Neural cell (in vitro differentiated cells): Measurements from ENCODE around the gene SHTN1. TPM values are rescaled to one million over a fixed set of nuclear protein-coding genes. Genes with fewer than 3 reads are reported as not detected.

Experiments used
- H2AFZ ChIP-seq: fragments of 200-600, 300-800 bp; sonication (generic), shearing (Covaris generic); 2 replicates; pipeline ENCODE4 v1.6.0; 2014; ENCODE audit warnings: low read depth, mild to moderate bottlenecking, antibody characterized with exemption, low read length, moderate library complexity
- H3F3A ChIP-seq: fragments of 200-600 bp; shearing (Covaris generic); 2 replicates; pipeline ENCODE4 v1.6.1; 2016; ENCODE audit warnings: mild to moderate bottlenecking, moderate library complexity, mixed read lengths, antibody characterized with exemption, low read length; ENCODE audit not compliant: insufficient read depth, poor library complexity, severe bottlenecking
- H3K27ac ChIP-seq: fragments of 200-600, 300-800 bp; sonication (generic), shearing (Covaris generic); 2 replicates; pipeline ENCODE4 v1.5.1; 2014; ENCODE audit warnings: mild to moderate bottlenecking, low read length, moderate library complexity
- H3K27me3 ChIP-seq: fragments of 300-800, 200-600 bp; sonication (generic), shearing (Covaris generic); 2 replicates; pipeline ENCODE4 v1.6.0; 2014; ENCODE audit warnings: mild to moderate bottlenecking, low read depth, low read length, moderate library complexity; ENCODE audit not compliant: insufficient read depth
- H3K36me3 ChIP-seq: fragments of 300-800, 200-600 bp; sonication (generic), shearing (Covaris generic); 2 replicates; pipeline ENCODE4 v1.5.1; 2014; ENCODE audit warnings: mild to moderate bottlenecking, antibody characterized with exemption, low read length, moderate library complexity; ENCODE audit not compliant: insufficient read depth
- H3K4me2 ChIP-seq: fragments of 300-800, 200-600 bp; sonication (generic), shearing (Covaris generic); 2 replicates; pipeline ENCODE4 v1.6.0; 2014; ENCODE audit warnings: mild to moderate bottlenecking, low read length
- H3K4me3 ChIP-seq: fragments of 300-800, 200-600 bp; sonication (generic), shearing (Covaris generic); 2 replicates; pipeline ENCODE4 v1.5.1; 2014; ENCODE audit warnings: mild to moderate bottlenecking, low read length, moderate library complexity
- H3K79me2 ChIP-seq: fragments of 200-600 bp; shearing (Covaris generic); replicated peaks from 2 replicates; pipeline ENCODE4 v1.6.0; 2014; ENCODE audit warnings: mild to moderate bottlenecking, low read length, moderate library complexity; ENCODE audit not compliant: insufficient read depth
- H3K9ac ChIP-seq: fragments of 300-800, 200-600 bp; sonication (generic), shearing (Covaris generic); 2 replicates; pipeline ENCODE4 v1.6.1; 2016; ENCODE audit warnings: mild to moderate bottlenecking, low read length, mixed read lengths
- H3K9me2 ChIP-seq: fragments of 200-600 bp; shearing (Covaris generic); 2 replicates; pipeline ENCODE4 v1.6.1; 2016; ENCODE audit warnings: mild to moderate bottlenecking, low read length, mixed read lengths; ENCODE audit not compliant: insufficient read depth
- H3K9me3 ChIP-seq: fragments of 200-600, 300-800 bp; sonication (generic), shearing (Covaris generic); 2 replicates; pipeline ENCODE4 v1.6.1; 2016; ENCODE audit warnings: mild to moderate bottlenecking, mixed run types, low read length, moderate library complexity, mixed read lengths
- H4K20me1 ChIP-seq: fragments of 200-600 bp; shearing (Covaris generic); 2 replicates; pipeline ENCODE4 v1.6.1; 2016; ENCODE audit warnings: mild to moderate bottlenecking, mixed run types; ENCODE audit not compliant: insufficient read depth
- EP300 ChIP-seq: fragments of 450-650 bp; conservative IDR thresholded peaks from 2 replicates; pipeline ENCODE4 v1.6.1; 2014; ENCODE audit warnings: antibody characterized with exemption, mild to moderate bottlenecking, moderate library complexity; ENCODE audit not compliant: poor library complexity, severe bottlenecking
- EZH2 ChIP-seq: fragments of 200-600, 300-800 bp; shearing (Covaris generic), sonication (generic); IDR thresholded peaks from 2 replicates; pipeline ENCODE4 v1.6.1; 2014; ENCODE audit warnings: antibody characterized with exemption, low read length, borderline replicate concordance, mild to moderate bottlenecking; ENCODE audit not compliant: insufficient read depth, poor library complexity, severe bottlenecking
- MXI1 ChIP-seq: fragments of 450-650 bp; conservative IDR thresholded peaks from 2 replicates; pipeline ENCODE4 v1.6.1; 2014; ENCODE audit warnings: antibody characterized with exemption, mild to moderate bottlenecking; ENCODE audit not compliant: poor library complexity, severe bottlenecking
- POLR2AphosphoS5 ChIP-seq: IDR thresholded peaks from 2 replicates; pipeline ENCODE4 v1.6.1; 2012
- RAD21 ChIP-seq: fragments of 450-650 bp; conservative IDR thresholded peaks from 2 replicates; pipeline ENCODE4 v1.6.1; 2014; ENCODE audit warnings: antibody characterized with exemption, mild to moderate bottlenecking, moderate library complexity
- SMC3 ChIP-seq: fragments of 450-650 bp; conservative IDR thresholded peaks from 2 replicates; pipeline ENCODE4 v1.6.1; 2014; ENCODE audit warnings: antibody characterized with exemption, mild to moderate bottlenecking, moderate library complexity; ENCODE audit not compliant: poor library complexity
- polyA plus RNA-seq: library from polyadenylated mRNA; depleted of rRNA; stranded (reverse); fragments of >200 nt; gene quantifications from 2 replicates; pipeline ENCODE4 v1.2.3, GENCODE V29; 2014
- TF ChIP-seq, protein P1 (sequence below): fragments of 450-650 bp; IDR thresholded peaks from 2 replicates; pipeline ENCODE4 v1.5.1; 2014; ENCODE audit warnings: antibody characterized with exemption, mild to moderate bottlenecking, moderate library complexity; ENCODE audit not compliant: poor library complexity, severe bottlenecking
- TF ChIP-seq, protein P2 (sequence below): IDR thresholded peaks from 2 replicates; pipeline ENCODE4 v1.6.1; 2012; ENCODE audit warnings: borderline replicate concordance

SHTN1 gene
- polyA plus RNA-seq, 1 donor from 2014 or later, result 55.8 TPM

DNA sequence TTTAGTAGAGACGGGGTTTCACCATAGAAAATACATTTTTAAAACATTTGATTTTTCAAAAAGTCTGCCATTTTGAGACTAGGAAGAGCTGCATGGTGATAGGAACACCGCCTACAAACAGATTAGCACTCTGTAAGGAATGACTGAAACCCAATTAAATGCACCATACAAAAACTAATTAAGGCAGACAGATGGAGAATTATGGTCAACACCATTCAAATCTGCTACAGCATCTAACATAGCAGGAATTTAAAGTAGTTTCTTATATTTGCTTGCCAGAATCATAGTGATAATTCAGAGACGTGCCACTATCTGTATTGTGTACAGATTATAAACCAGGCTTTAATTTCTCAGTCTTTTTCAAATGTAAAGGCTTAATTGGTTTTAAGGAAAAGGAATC lies 87.5 kb downstream of the SHTN1 start:
- Histone ChIP-seq H3K79me2 (no peaks in the 10 kb centered on the region), H3K9ac (no peak overlapping the region), H3K9me3 (no peaks in the 10 kb centered on the region), H3F3A (no peaks in the 10 kb centered on the region), H3K36me3 (peaks cover 11% of the 10 kb centered on the region), H3K4me3 (no peak overlapping the region), H3K27me3 (no peaks in the 10 kb centered on the region), H4K20me1 (no peaks in the 10 kb centered on the region), H3K9me2 (no peaks in the 10 kb centered on the region), H3K27ac (no peak overlapping the region), H2AFZ (no peak overlapping the region), H3K4me2 (no peak overlapping the region)
- TF ChIP-seq EP300, result no peak
- TF ChIP-seq EZH2, result no peak
- TF ChIP-seq, protein P1, sequence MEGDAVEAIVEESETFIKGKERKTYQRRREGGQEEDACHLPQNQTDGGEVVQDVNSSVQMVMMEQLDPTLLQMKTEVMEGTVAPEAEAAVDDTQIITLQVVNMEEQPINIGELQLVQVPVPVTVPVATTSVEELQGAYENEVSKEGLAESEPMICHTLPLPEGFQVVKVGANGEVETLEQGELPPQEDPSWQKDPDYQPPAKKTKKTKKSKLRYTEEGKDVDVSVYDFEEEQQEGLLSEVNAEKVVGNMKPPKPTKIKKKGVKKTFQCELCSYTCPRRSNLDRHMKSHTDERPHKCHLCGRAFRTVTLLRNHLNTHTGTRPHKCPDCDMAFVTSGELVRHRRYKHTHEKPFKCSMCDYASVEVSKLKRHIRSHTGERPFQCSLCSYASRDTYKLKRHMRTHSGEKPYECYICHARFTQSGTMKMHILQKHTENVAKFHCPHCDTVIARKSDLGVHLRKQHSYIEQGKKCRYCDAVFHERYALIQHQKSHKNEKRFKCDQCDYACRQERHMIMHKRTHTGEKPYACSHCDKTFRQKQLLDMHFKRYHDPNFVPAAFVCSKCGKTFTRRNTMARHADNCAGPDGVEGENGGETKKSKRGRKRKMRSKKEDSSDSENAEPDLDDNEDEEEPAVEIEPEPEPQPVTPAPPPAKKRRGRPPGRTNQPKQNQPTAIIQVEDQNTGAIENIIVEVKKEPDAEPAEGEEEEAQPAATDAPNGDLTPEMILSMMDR, result no peak
- TF ChIP-seq MXI1, result no peak
- TF ChIP-seq SMC3, result no peak
- TF ChIP-seq RAD21, result no peak
- TF ChIP-seq, protein P2, sequence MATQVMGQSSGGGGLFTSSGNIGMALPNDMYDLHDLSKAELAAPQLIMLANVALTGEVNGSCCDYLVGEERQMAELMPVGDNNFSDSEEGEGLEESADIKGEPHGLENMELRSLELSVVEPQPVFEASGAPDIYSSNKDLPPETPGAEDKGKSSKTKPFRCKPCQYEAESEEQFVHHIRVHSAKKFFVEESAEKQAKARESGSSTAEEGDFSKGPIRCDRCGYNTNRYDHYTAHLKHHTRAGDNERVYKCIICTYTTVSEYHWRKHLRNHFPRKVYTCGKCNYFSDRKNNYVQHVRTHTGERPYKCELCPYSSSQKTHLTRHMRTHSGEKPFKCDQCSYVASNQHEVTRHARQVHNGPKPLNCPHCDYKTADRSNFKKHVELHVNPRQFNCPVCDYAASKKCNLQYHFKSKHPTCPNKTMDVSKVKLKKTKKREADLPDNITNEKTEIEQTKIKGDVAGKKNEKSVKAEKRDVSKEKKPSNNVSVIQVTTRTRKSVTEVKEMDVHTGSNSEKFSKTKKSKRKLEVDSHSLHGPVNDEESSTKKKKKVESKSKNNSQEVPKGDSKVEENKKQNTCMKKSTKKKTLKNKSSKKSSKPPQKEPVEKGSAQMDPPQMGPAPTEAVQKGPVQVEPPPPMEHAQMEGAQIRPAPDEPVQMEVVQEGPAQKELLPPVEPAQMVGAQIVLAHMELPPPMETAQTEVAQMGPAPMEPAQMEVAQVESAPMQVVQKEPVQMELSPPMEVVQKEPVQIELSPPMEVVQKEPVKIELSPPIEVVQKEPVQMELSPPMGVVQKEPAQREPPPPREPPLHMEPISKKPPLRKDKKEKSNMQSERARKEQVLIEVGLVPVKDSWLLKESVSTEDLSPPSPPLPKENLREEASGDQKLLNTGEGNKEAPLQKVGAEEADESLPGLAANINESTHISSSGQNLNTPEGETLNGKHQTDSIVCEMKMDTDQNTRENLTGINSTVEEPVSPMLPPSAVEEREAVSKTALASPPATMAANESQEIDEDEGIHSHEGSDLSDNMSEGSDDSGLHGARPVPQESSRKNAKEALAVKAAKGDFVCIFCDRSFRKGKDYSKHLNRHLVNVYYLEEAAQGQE, result no peak
- TF ChIP-seq POLR2AphosphoS5, result no peak

GRCh38 chr10:116915340-116915739 lies 89.6 kb downstream of the SHTN1 start:
- Histone ChIP-seq H3K36me3 (peaks cover 6% of the 10 kb centered on the region), H2AFZ (no peak overlapping the region), H3K79me2 (no peaks in the 10 kb centered on the region), H3K27me3 (no peaks in the 10 kb centered on the region), H3K9me2 (no peaks in the 10 kb centered on the region), H4K20me1 (no peaks in the 10 kb centered on the region), H3K4me3 (no peak overlapping the region), H3K9ac (no peak overlapping the region), H3K9me3 (no peaks in the 10 kb centered on the region), H3K27ac (no peak overlapping the region), H3F3A (no peaks in the 10 kb centered on the region), H3K4me2 (no peak overlapping the region)
- TF ChIP-seq RAD21 (no peak), EZH2 (no peak), SMC3 (no peak), MXI1 (no peak), EP300 (no peak), POLR2AphosphoS5 (no peak)
- TF ChIP-seq, protein P2, result no peak
- TF ChIP-seq, protein P1, result no peak
